Large intestine (tissue), 3 donors: ENCODE measurements around the gene SRP9. TPM values are rescaled to one million over a fixed set of nuclear protein-coding genes. Genes with fewer than 3 reads are reported as not detected.
"Not testable (repeated sequence)": the region's sequence is repeated elsewhere in the genome, so short reads cannot be mapped to it uniquely, and the experiment has no call there.

Source experiments
- DNase-seq, 2 donors: peaks; one replicate each; pipeline versions ENCODE4 v3.0.0 to v3.0.0-alpha.2; 2013
- H3K27ac ChIP-seq: one replicate; pipeline ENCODE4 v1.5.1; 2013; ENCODE audit warnings: low read length
- H3K27me3 ChIP-seq: 2 replicates; pipeline ENCODE4 v1.6.1; 2013; ENCODE audit warnings: low read length; ENCODE audit not compliant: control insufficient read depth, insufficient read depth
- H3K36me3 ChIP-seq: 2 replicates; pipeline ENCODE4 v1.6.1; 2013; ENCODE audit warnings: low read length; ENCODE audit not compliant: control insufficient read depth, insufficient read depth
- H3K4me1 ChIP-seq: one replicate; pipeline ENCODE4 v1.6.1; 2013; ENCODE audit warnings: low read length; ENCODE audit not compliant: control insufficient read depth, insufficient read depth
- H3K4me3 ChIP-seq: one replicate; pipeline ENCODE4 v1.5.1; 2013; ENCODE audit warnings: low read length
- H3K9me3 ChIP-seq: one replicate; pipeline ENCODE4 v1.6.1; 2013; ENCODE audit warnings: mild to moderate bottlenecking, low read depth, low read length, moderate library complexity; ENCODE audit not compliant: control insufficient read depth
- WGBS: methylation state at CpG from one replicate; pipeline ENCODE4 v1.1.5; 2013; ENCODE audit warnings: low lambda C conversion rate; ENCODE audit not compliant: insufficient coverage; 5-methylcytosine and 5-hydroxymethylcytosine counted together
- polyA plus RNA-seq: library from polyadenylated mRNA; unstranded; fragments of 120-200 nt; gene quantifications from one replicate; pipeline ENCODE4 v1.2.1, GENCODE V29; 2013

Gene SRP9
- polyA plus RNA-seq, 1 donor: 304 TPM

GRCh38 chr1:225774281-225775147, 3.1 kb upstream of the SRP9 start:
- no peaks in the 10 kb centered on the region for H3K27me3 ChIP-seq
- DNase-seq: no peak
- H3K36me3 ChIP-seq: no peaks in the 10 kb centered on the region
- H3K4me3 ChIP-seq: no peak overlapping the region
- H3K27ac ChIP-seq: no peak overlapping the region
- no CpG with 5 or more reads among the region's 3 CpGs for WGBS
- no peaks in the 10 kb centered on the region for H3K9me3 ChIP-seq
- H3K4me1 ChIP-seq: peaks cover 7% of the 10 kb centered on the region

- Histone ChIP-seq H3K4me1 (peaks cover 7% of the 10 kb centered on the region), H3K27ac (no peak overlapping the region), H3K36me3 (no peaks in the 10 kb centered on the region), H3K9me3 (no peaks in the 10 kb centered on the region), H3K27me3 (no peaks in the 10 kb centered on the region), H3K4me3 (no peak overlapping the region)
- WGBS: no CpG with 5 or more reads among the region's 4 CpGs
- no peak for DNase-seq
These were observed 1.3 kb upstream of the SRP9 start for GRCh38 chr1:225776294-225776693.

- Histone ChIP-seq H3K4me3 (peak overlapping the region; percentile 96), H3K27ac (peak overlapping the region; percentile 99), H3K36me3 (no peaks in the 10 kb centered on the region), H3K4me1 (peaks cover 4% of the 10 kb centered on the region), H3K27me3 (no peaks in the 10 kb centered on the region), H3K9me3 (no peaks in the 10 kb centered on the region)
- WGBS: 0% methylated on average over 1 of the region's 18 CpGs
- no peak for DNase-seq
These were observed 506 bp upstream of the SRP9 start for GRCh38 chr1:225777058-225777582.

GRCh38 chr1:225778337-225778669, 677 bp downstream of the SRP9 start:
- Histone ChIP-seq H3K27me3 (no peaks in the 10 kb centered on the region), H3K4me1 (no peaks in the 10 kb centered on the region), H3K9me3 (no peaks in the 10 kb centered on the region), H3K36me3 (no peaks in the 10 kb centered on the region), H3K27ac (peak overlapping the region; percentile 99), H3K4me3 (peak overlapping the region; percentile 96)
- no CpG with 5 or more reads among the region's 3 CpGs for WGBS
- peak in 1 of 2 donors; percentile 65 for DNase-seq

- H3K9me3 ChIP-seq, H3K4me1 ChIP-seq, H3K36me3 ChIP-seq, H3K27ac ChIP-seq, H3K27me3 ChIP-seq, DNase-seq: not testable (repeated sequence)
- WGBS: no CpG with 5 or more reads among the region's 13 CpGs
- peak overlapping the region; percentile 96 for H3K4me3 ChIP-seq
These were observed 1.5 kb downstream of the SRP9 start for GRCh38 chr1:225779165-225779564.

GRCh38 chr1:225780134-225780533, 2.5 kb downstream of the SRP9 start:
- peaks cover 12% of the 10 kb centered on the region for H3K36me3 ChIP-seq
- H3K27me3 ChIP-seq: no peaks in the 10 kb centered on the region
- no peak overlapping the region for H3K4me3 ChIP-seq
- H3K4me1 ChIP-seq: no peaks in the 10 kb centered on the region
- H3K27ac ChIP-seq: no peak overlapping the region
- DNase-seq: no peak
- H3K9me3 ChIP-seq: no peaks in the 10 kb centered on the region
- 100% methylated on average over 4 of the region's 5 CpGs for WGBS

GRCh38 chr1:225780630-225781029, 3.0 kb downstream of the SRP9 start:
- 100% methylated on average over 1 of the region's 1 CpG for WGBS
- H3K36me3 ChIP-seq: peaks cover 14% of the 10 kb centered on the region
- DNase-seq: no peak
- H3K4me1 ChIP-seq: no peaks in the 10 kb centered on the region
- H3K27me3 ChIP-seq: no peaks in the 10 kb centered on the region
- no peak overlapping the region for H3K27ac ChIP-seq
- H3K9me3 ChIP-seq: no peaks in the 10 kb centered on the region
- no peak overlapping the region for H3K4me3 ChIP-seq

- H3K4me1 ChIP-seq, H3K27me3 ChIP-seq, H3K27ac ChIP-seq, H3K4me3 ChIP-seq, DNase-seq: not testable (repeated sequence)
- peaks cover 11% of the 10 kb centered on the region for H3K9me3 ChIP-seq
- peaks cover 48% of the 10 kb centered on the region for H3K36me3 ChIP-seq
- WGBS: no CpG with 5 or more reads among the region's 3 CpGs
These were observed 11.5 kb downstream of the SRP9 start for GRCh38 chr1:225789142-225789541.

GRCh38 chr1:225794954-225795353, 17.3 kb downstream of the SRP9 start:
- peaks cover 16% of the 10 kb centered on the region for H3K36me3 ChIP-seq
- H3K4me1 ChIP-seq: no peaks in the 10 kb centered on the region
- no peak for DNase-seq
- no peaks in the 10 kb centered on the region for H3K27me3 ChIP-seq
- peaks cover 20% of the 10 kb centered on the region for H3K9me3 ChIP-seq
- no peak overlapping the region for H3K4me3 ChIP-seq
- WGBS: 100% methylated on average over 1 of the region's 4 CpGs
- H3K27ac ChIP-seq: no peak overlapping the region

- peaks cover 16% of the 10 kb centered on the region for H3K9me3 ChIP-seq
- H3K27me3 ChIP-seq, DNase-seq, H3K27ac ChIP-seq, H3K4me3 ChIP-seq, H3K36me3 ChIP-seq, H3K4me1 ChIP-seq: not testable (repeated sequence)
- no CpG with 5 or more reads among the region's 18 CpGs for WGBS
These were observed 18.5 kb downstream of the SRP9 start for GRCh38 chr1:225796097-225796496.

GRCh38 chr1:225801146-225801545, 23.5 kb downstream of the SRP9 start:
- H3K27ac ChIP-seq, DNase-seq, H3K4me3 ChIP-seq, H3K9me3 ChIP-seq, H3K27me3 ChIP-seq, H3K4me1 ChIP-seq, H3K36me3 ChIP-seq: not testable (repeated sequence)
- WGBS: no CpG with 5 or more reads among the region's 7 CpGs
